Uterus (tissue), 4 donors: ENCODE measurements around the gene DRD4. TPM values are rescaled to one million over a fixed set of nuclear protein-coding genes. Genes with fewer than 3 reads are reported as not detected.
A peak's percentile ranks its signal among the peaks of the same experiment; 100 is the strongest.

Experiments
- DNase-seq, 2 donors: peaks; one replicate each; pipeline ENCODE4 v3.0.0-alpha.2; 2019 to 2020
- H3K27ac ChIP-seq, 2 donors: fragments of 200-600 bp; sonication (generic); 1 replicate in 1 of 2; 2 replicates in 1 of 2; pipeline ENCODE4 v1.5.1; 2016 to 2018
- H3K27me3 ChIP-seq, 2 donors: fragments of 200-600 bp; sonication (generic); one replicate each; pipeline ENCODE4 v1.5.1; 2018 to 2019; ENCODE audit warnings: control low read depth in 1 of 2
- H3K36me3 ChIP-seq, 2 donors: fragments of 200-600 bp; sonication (generic); one replicate each; pipeline ENCODE4 v1.5.1; 2019; ENCODE audit warnings: control low read depth in 1 of 2
- H3K4me1 ChIP-seq, 2 donors: fragments of 200-600 bp; sonication (generic); one replicate each; pipeline ENCODE4 v1.5.1; 2018 to 2019; ENCODE audit warnings: control low read depth in 1 of 2
- H3K4me3 ChIP-seq, 2 donors: fragments of 200-600 bp; sonication (generic); 1 replicate in 1 of 2; 2 replicates in 1 of 2; pipeline ENCODE4 v1.5.1; 2018 to 2019; ENCODE audit warnings: mild to moderate bottlenecking in 1 of 2
- H3K9me3 ChIP-seq, 2 donors: fragments of 200-600 bp; sonication (generic); one replicate each; pipeline ENCODE4 v1.5.1; 2019; ENCODE audit warnings: control low read depth in 1 of 2
- CTCF ChIP-seq, 4 experiments: fragments of 200-600 bp in 2 of 4; fragments of 450-650 bp in 2 of 4; sonication (generic) in 2 of 4; IDR thresholded peaks; one replicate each; pipeline ENCODE4 v1.5.1; 2016 to 2019; ENCODE audit warnings: antibody characterized with exemption in 4 of 4, mild to moderate bottlenecking in 2 of 4, moderate library complexity in 1 of 4
- POLR2A ChIP-seq, 2 donors: fragments of 450-650 bp; IDR thresholded peaks; one replicate each; pipeline ENCODE4 v1.6.1; 2016; ENCODE audit warnings: antibody characterized with exemption in 2 of 2, mild to moderate bottlenecking in 1 of 2, moderate library complexity in 1 of 2
- intact Hi-C: fragments of 100-400 bp; cut with DNase I; formaldehyde crosslinking; loops from one replicate; pipeline ENCODE4 v1.15.1; 2023; ENCODE audit warnings: low total_unique reads
- total RNA-seq, 4 donors: library from RNA; depleted of rRNA in 3 of 4; stranded (reverse); fragments of >200 nt in 3 of 4; gene quantifications; one replicate each; pipeline versions ENCODE4 v1.1.0 to v1.2.4, GENCODE V29; 2014 to 2023
- donor health status: DM: yes; HTN: yes; CAD: no.

The DRD4 gene
- total RNA-seq, 4 donors from 2014 or later: 4.5 TPM; not detected in 3

DNA sequence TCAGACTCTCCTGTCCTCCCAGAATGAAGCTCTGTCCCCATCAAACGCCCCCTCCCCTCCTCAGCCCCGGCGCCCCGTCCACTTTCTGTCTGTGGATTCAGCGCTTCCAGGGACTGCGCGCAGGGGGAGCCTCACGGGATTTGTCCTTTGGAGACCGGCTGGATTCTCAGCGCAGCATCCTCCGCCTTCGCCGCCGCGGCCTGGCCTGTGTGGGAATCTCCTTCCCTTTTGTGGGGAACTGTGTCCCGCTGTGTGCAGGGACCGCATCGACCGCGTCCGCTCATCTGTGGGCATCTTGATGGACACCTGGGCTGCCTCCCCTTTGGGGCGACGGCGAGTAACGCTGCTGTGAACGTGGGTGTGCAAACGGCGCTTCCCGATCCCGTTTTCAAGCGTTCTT is 9.0 kb upstream of the DRD4 start:
- no peak overlapping the region for H3K4me3 ChIP-seq
- H3K4me1 ChIP-seq: no peaks in the 10 kb centered on the region
- intact Hi-C loops: no loop called here
- H3K9me3 ChIP-seq: no peaks in the 10 kb centered on the region
- no peaks in the 10 kb centered on the region for H3K36me3 ChIP-seq
- no peak for DNase-seq
- H3K27ac ChIP-seq: no peak overlapping the region
- TF ChIP-seq POLR2A (IDR thresholded peaks at IDR 0.05) (no peak), CTCF (IDR thresholded peaks at IDR 0.05) (no peak)
- H3K27me3 ChIP-seq: no peaks in the 10 kb centered on the region

GRCh38 chr11:629237-629583 is 7.9 kb upstream of the DRD4 start:
- Histone ChIP-seq H3K4me3 (no peak overlapping the region), H3K27ac (no peak overlapping the region), H3K9me3 (no peaks in the 10 kb centered on the region), H3K36me3 (no peaks in the 10 kb centered on the region), H3K4me1 (no peaks in the 10 kb centered on the region), H3K27me3 (no peaks in the 10 kb centered on the region)
- intact Hi-C loops: no loop called here
- TF ChIP-seq CTCF (IDR thresholded peaks at IDR 0.05): peak in 1 of 4 experiments; percentile 11
- TF ChIP-seq POLR2A (IDR thresholded peaks at IDR 0.05): no peak
- DNase-seq: no peak

DNA sequence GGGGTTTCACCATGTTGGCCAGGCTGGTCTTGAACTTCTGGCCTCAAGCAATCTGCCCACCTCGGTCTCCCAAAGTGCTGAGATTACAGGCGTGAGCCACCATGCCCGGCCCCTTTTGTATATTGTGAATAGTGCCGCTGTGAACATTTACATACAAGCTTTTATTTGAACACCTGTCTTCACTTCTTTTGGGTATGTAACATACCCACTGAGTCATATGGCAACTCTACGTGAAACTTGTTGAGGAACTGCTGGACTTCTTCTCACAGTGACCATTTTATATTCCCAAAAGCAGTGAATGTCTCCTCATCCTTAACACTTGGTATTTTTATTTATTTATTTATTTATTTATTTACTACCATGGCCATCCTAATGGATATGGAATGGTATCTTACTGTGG is 6.2 kb upstream of the DRD4 start:
- no peak for TF ChIP-seq POLR2A (IDR thresholded peaks at IDR 0.05)
- no peak for TF ChIP-seq CTCF (IDR thresholded peaks at IDR 0.05)
- Histone ChIP-seq H3K9me3 (no peaks in the 10 kb centered on the region), H3K36me3 (no peaks in the 10 kb centered on the region), H3K27me3 (no peaks in the 10 kb centered on the region), H3K4me3 (no peak overlapping the region), H3K27ac (no peak overlapping the region), H3K4me1 (no peaks in the 10 kb centered on the region)
- no peak for DNase-seq
- intact Hi-C loops: no loop called here

GRCh38 chr11:635945-636510 is 1.0 kb upstream of the DRD4 start:
- no peaks in the 10 kb centered on the region for H3K27me3 ChIP-seq
- no peak for TF ChIP-seq CTCF (IDR thresholded peaks at IDR 0.05)
- no peak for TF ChIP-seq POLR2A (IDR thresholded peaks at IDR 0.05)
- no peaks in the 10 kb centered on the region for H3K9me3 ChIP-seq
- intact Hi-C loops: no loop called here
- no peak overlapping the region for H3K4me3 ChIP-seq
- H3K4me1 ChIP-seq: peaks cover 0 to 16% of the 10 kb centered on the region in 2 donors
- DNase-seq: no peak
- no peaks in the 10 kb centered on the region for H3K36me3 ChIP-seq
- no peak overlapping the region for H3K27ac ChIP-seq

DNA sequence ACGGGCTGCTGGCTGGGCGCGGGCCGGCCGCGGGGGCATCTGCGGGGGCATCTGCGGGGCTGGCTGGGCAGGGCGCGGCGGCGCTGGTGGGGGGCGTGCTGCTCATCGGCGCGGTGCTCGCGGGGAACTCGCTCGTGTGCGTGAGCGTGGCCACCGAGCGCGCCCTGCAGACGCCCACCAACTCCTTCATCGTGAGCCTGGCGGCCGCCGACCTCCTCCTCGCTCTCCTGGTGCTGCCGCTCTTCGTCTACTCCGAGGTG is 194 bp downstream of the DRD4 start:
- intact Hi-C loops: no loop called here
- DNase-seq: no peak
- Histone ChIP-seq H3K27me3 (no peaks in the 10 kb centered on the region), H3K27ac (no peak overlapping the region), H3K4me3 (peak overlapping the region; percentile 2 to 10), H3K9me3 (no peaks in the 10 kb centered on the region), H3K36me3 (no peaks in the 10 kb centered on the region), H3K4me1 (peaks cover 0 to 16% of the 10 kb centered on the region in 2 donors)
- TF ChIP-seq POLR2A (IDR thresholded peaks at IDR 0.05) (no peak), CTCF (IDR thresholded peaks at IDR 0.05) (no peak)
